NCI-H2171 treated with DMSO at 0.1 percent for 48 hours (cell line): ENCODE results near the gene ALOXE3.

Experiments
- DNase-seq: peaks from one replicate; lab custom pipeline; 2025; lab: John Stamatoyannopoulos, UW

Gene ALOXE3

GRCh38 chr17:8141741-8142140 is 23.4 kb upstream of the ALOXE3 start:
- DNase-seq, result no peak

GRCh38 chr17:8141045-8141444 is 22.7 kb upstream of the ALOXE3 start:
- no peak for DNase-seq

- DNase-seq, result no peak
Observed at GRCh38 chr17:8140065-8141029, 22.0 kb upstream of the ALOXE3 start.

- DNase-seq, result peak; percentile 99
Observed at GRCh38 chr17:8138672-8139371, 20.5 kb upstream of the ALOXE3 start.

GRCh38 chr17:8138374-8138671 is 20.0 kb upstream of the ALOXE3 start:
- no peak for DNase-seq

- DNase-seq, result no peak
Observed at GRCh38 chr17:8137645-8138373, 19.5 kb upstream of the ALOXE3 start.

- DNase-seq, result no peak
Observed at GRCh38 chr17:8133941-8134340, 15.6 kb upstream of the ALOXE3 start.

- no peak for DNase-seq
Observed at GRCh38 chr17:8133399-8133798, 15.1 kb upstream of the ALOXE3 start.

GRCh38 chr17:8131844-8132441 is 13.6 kb upstream of the ALOXE3 start:
- no peak for DNase-seq

GRCh38 chr17:8128125-8128784 is 9.9 kb upstream of the ALOXE3 start:
- DNase-seq, result no peak

- DNase-seq, result peak; percentile 79
Observed at GRCh38 chr17:8126491-8127066, 8.3 kb upstream of the ALOXE3 start.

GRCh38 chr17:8125947-8126490 is 7.7 kb upstream of the ALOXE3 start:
- DNase-seq, result peak; percentile 70

- DNase-seq, result peak; percentile 81
Observed at GRCh38 chr17:8125154-8125946, 7.0 kb upstream of the ALOXE3 start.

GRCh38 chr17:8124350-8125153 is 6.2 kb upstream of the ALOXE3 start:
- DNase-seq, result peak; percentile 61

- DNase-seq, result no peak
Observed at GRCh38 chr17:8123695-8124349, 5.5 kb upstream of the ALOXE3 start, which contains the start of gene HES7. Gene HES7 (minus strand): TSS chr17:8124106. CDS start chr17:8124084, 22 bp downstream.

- peak; percentile 40 for DNase-seq
Observed at GRCh38 chr17:8122924-8123694, 4.8 kb upstream of the ALOXE3 start.

- no peak for DNase-seq
Observed at GRCh38 chr17:8122422-8122923, 4.2 kb upstream of the ALOXE3 start.
